IMR-90 (cell line): ENCODE results near the gene IFNAR2. TPM values are rescaled to one million over a fixed set of nuclear protein-coding genes. Genes with fewer than 3 reads are reported as not detected.

ENCODE experiments used
- ATAC-seq: fragments of 200-7000 bp; cut with Tn5 transposase; 2 replicates; pipeline ENCODE4 v1.9.1; 2020; ENCODE audit warnings: low read depth, mild to moderate bottlenecking, moderate library complexity
- BruUV-seq: library from RNA; stranded (reverse); fragments of 400-500 nt; replicated peaks from 2 replicates; lab custom pipeline; 2021; lab: Mats Ljungman, UMichigan
- CTCF ChIA-PET: fragments of 300-600 bp; formaldehyde crosslinking; extraction: SDS; loops from one replicate; lab custom pipeline; 2021; ENCODE audit warnings: antibody characterized with exemption; lab: Yijun Ruan, JAX
- POLR2A ChIA-PET: fragments of 300-600 bp; sonication (Branson Sonifier 250); formaldehyde crosslinking; loops from one replicate; lab custom pipeline; 2022; ENCODE audit warnings: antibody characterized with exemption; ENCODE audit not compliant: unreplicated experiment; lab: Charles Lee
- DNase-seq: peaks from one replicate; pipeline ENCODE4 v3.0.0; 2013
- H2AFZ ChIP-seq: replicated peaks from 2 replicates; pipeline ENCODE3; 2013; ENCODE audit warnings: low read length, mild to moderate bottlenecking; ENCODE audit not compliant: poor library complexity
- H2AK5ac ChIP-seq: 2 replicates; pipeline ENCODE4 v1.6.1; 2013; ENCODE audit warnings: low read depth, low read length, inconsistent platforms
- H2AK9ac ChIP-seq: replicated peaks from 2 replicates; pipeline ENCODE3; 2013; ENCODE audit warnings: mild to moderate bottlenecking, low read depth, low read length, moderate library complexity; ENCODE audit not compliant: poor library complexity
- H2BK120ac ChIP-seq: 2 replicates; pipeline ENCODE4 v1.6.1; 2013; ENCODE audit warnings: low read depth, low read length, inconsistent platforms
- H2BK15ac ChIP-seq: 3 replicates; pipeline ENCODE4 v1.6.1; 2013; ENCODE audit warnings: low read depth, low read length, inconsistent platforms
- H2BK20ac ChIP-seq: 2 replicates; pipeline ENCODE4 v1.6.1; 2013; ENCODE audit warnings: low read depth, mild to moderate bottlenecking, inconsistent platforms, low read length, moderate library complexity
- H2BK5ac ChIP-seq: 2 replicates; pipeline ENCODE4 v1.6.1; 2013; ENCODE audit warnings: mild to moderate bottlenecking, low read depth, low read length, inconsistent platforms; ENCODE audit not compliant: poor library complexity, severe bottlenecking
- H3K14ac ChIP-seq: replicated peaks from 2 replicates; pipeline ENCODE4 v1.6.1; 2013; ENCODE audit warnings: low read depth, low read length, inconsistent platforms
- H3K18ac ChIP-seq: 2 replicates; pipeline ENCODE4 v1.6.1; 2013; ENCODE audit warnings: low read depth, low read length, control low read depth
- H3K23ac ChIP-seq: 2 replicates; pipeline ENCODE4 v1.6.1; 2013; ENCODE audit warnings: low read depth, low read length, inconsistent platforms
- H3K27ac ChIP-seq: 2 replicates; pipeline ENCODE4 v1.5.1; 2013; ENCODE audit warnings: mild to moderate bottlenecking, control low read depth, low read length; ENCODE audit not compliant: insufficient read depth
- H3K27me3 ChIP-seq: 2 replicates; pipeline ENCODE4 v1.6.1; 2013; ENCODE audit warnings: low read length; ENCODE audit not compliant: control insufficient read depth, insufficient read depth
- H3K36me3 ChIP-seq: 2 replicates; pipeline ENCODE4 v1.6.1; 2013; ENCODE audit warnings: low read length, mixed read lengths; ENCODE audit not compliant: control insufficient read depth, insufficient read depth
- H3K4ac ChIP-seq: 2 replicates; pipeline ENCODE4 v1.6.1; 2013; ENCODE audit warnings: low read depth, low read length, inconsistent platforms
- H3K4me1 ChIP-seq: 2 replicates; pipeline ENCODE4 v1.6.1; 2013; ENCODE audit warnings: low read length, mixed read lengths; ENCODE audit not compliant: control insufficient read depth, insufficient read depth
- H3K4me2 ChIP-seq: 2 replicates; pipeline ENCODE4 v1.6.1; 2013; ENCODE audit warnings: low read depth, mild to moderate bottlenecking, control low read depth, low read length, moderate library complexity
- H3K4me3 ChIP-seq: 2 replicates; pipeline ENCODE4 v1.5.1; 2013; ENCODE audit warnings: low read depth, mild to moderate bottlenecking, control low read depth, low read length, moderate library complexity; ENCODE audit not compliant: insufficient read depth
- H3K56ac ChIP-seq: 2 replicates; pipeline ENCODE4 v1.6.1; 2013; ENCODE audit warnings: low read length, inconsistent platforms; ENCODE audit not compliant: insufficient read depth; ENCODE audit errors: extremely low read depth
- H3K79me1 ChIP-seq, 2 experiments: 2 replicates each; pipeline ENCODE4 v1.6.1; 2013; ENCODE audit warnings: low read length in 2 of 2, inconsistent platforms in 1 of 2, low read depth in 1 of 2
- H3K9ac ChIP-seq: 2 replicates; pipeline ENCODE4 v1.6.1; 2013; ENCODE audit warnings: low read depth, low read length, control low read depth
- H3K9me1 ChIP-seq: 2 replicates; pipeline ENCODE4 v1.6.1; 2013; ENCODE audit warnings: low read length, inconsistent platforms; ENCODE audit not compliant: insufficient read depth
- H3K9me3 ChIP-seq: 2 replicates; pipeline ENCODE4 v1.6.1; 2013; ENCODE audit warnings: low read length; ENCODE audit not compliant: control insufficient read depth, insufficient read depth
- H4K20me1 ChIP-seq: 2 replicates; pipeline ENCODE4 v1.6.1; 2013; ENCODE audit warnings: low read length, inconsistent platforms; ENCODE audit not compliant: insufficient read depth
- H4K5ac ChIP-seq: 2 replicates; pipeline ENCODE4 v1.6.1; 2013; ENCODE audit warnings: mild to moderate bottlenecking, low read depth, low read length, control low read depth
- H4K8ac ChIP-seq, 2 experiments: 2 replicates each; pipeline ENCODE4 v1.6.1; 2013; ENCODE audit warnings: low read depth in 2 of 2, low read length in 2 of 2, control low read depth in 1 of 2, inconsistent platforms in 1 of 2
- H4K91ac ChIP-seq: 2 replicates; pipeline ENCODE4 v1.6.1; 2013; ENCODE audit warnings: low read depth, low read length, inconsistent platforms; ENCODE audit not compliant: insufficient read depth
- BHLHE40 ChIP-seq: fragments of 150-350 bp; IDR thresholded peaks from 2 replicates; pipeline ENCODE4 v1.6.1; 2016; ENCODE audit warnings: mild to moderate bottlenecking, low read depth, low read length
- CEBPB ChIP-seq: IDR thresholded peaks from 2 replicates; pipeline ENCODE4 v1.6.1; 2012; ENCODE audit warnings: low read depth, low read length, improper control_type of control experiment
- CHD1 ChIP-seq: IDR thresholded peaks from 2 replicates; pipeline ENCODE4 v1.6.1; 2012; ENCODE audit warnings: low read depth, low read length, improper control_type of control experiment
- NFE2L2 ChIP-seq: fragments of 150-350 bp; IDR thresholded peaks from 2 replicates; pipeline ENCODE4 v1.6.1; 2016; ENCODE audit warnings: low read depth, mild to moderate bottlenecking, low read length
- POLR2A ChIP-seq: IDR thresholded peaks from 2 replicates; pipeline ENCODE4 v1.6.1; 2012; ENCODE audit warnings: mild to moderate bottlenecking, low read depth, low read length
- RAD21 ChIP-seq: IDR thresholded peaks from 2 replicates; pipeline ENCODE4 v1.6.1; 2012; ENCODE audit warnings: low read length, improper control_type of control experiment
- RCOR1 ChIP-seq: IDR thresholded peaks from 2 replicates; pipeline ENCODE4 v1.6.1; 2012; ENCODE audit warnings: mild to moderate bottlenecking, low read length, improper control_type of control experiment; ENCODE audit not compliant: insufficient replicate concordance
- RFX5 ChIP-seq: IDR thresholded peaks from 2 replicates; pipeline ENCODE4 v1.8.0; 2012; ENCODE audit warnings: low read depth, mild to moderate bottlenecking, low read length, moderate library complexity
- SMC3 ChIP-seq: fragments of 150-350 bp; IDR thresholded peaks from 2 replicates; pipeline ENCODE4 v1.6.1; 2016; ENCODE audit warnings: low read depth, mild to moderate bottlenecking, antibody characterized with exemption, low read length, moderate library complexity
- WGBS, 2 experiments: methylation state at CpG; one replicate each; pipeline versions ENCODE4 v1.1.5 to v1.1.7; 2013; ENCODE audit warnings: missing lambda C conversion rate in 2 of 2; ENCODE audit not compliant: insufficient read length in 1 of 2; ENCODE audit errors: extremely low coverage in 2 of 2; 5-methylcytosine and 5-hydroxymethylcytosine counted together
- dilution Hi-C: fragments of 300-500 bp; cut with HindIII; formaldehyde crosslinking; loops from one replicate; pipeline ENCODE4 v1.14.3; 2018; ENCODE audit warnings: low sequenced_read_pairs; ENCODE audit not compliant: unreplicated experiment
- in situ Hi-C: fragments of 300-500 bp; cut with MboI; formaldehyde crosslinking; loops from 3 replicates; pipeline ENCODE4 v1.14.3; 2019; ENCODE audit warnings: low sequenced_read_pairs, inconsistent platforms, mixed read lengths
- intact Hi-C: fragments of 100-400 bp; cut with micrococcal nuclease; formaldehyde crosslinking; loops from 2 replicates; pipeline ENCODE4 v1.10.0; 2022
- polyA plus RNA-seq, 3 experiments: library from polyadenylated mRNA; depleted of rRNA; stranded (reverse); fragments of >200 nt; gene quantifications; 2 replicates each; pipeline ENCODE4 v1.2.3, GENCODE V29; 2012; ENCODE audit warnings: low replicate concordance in 1 of 3
- total RNA-seq: library from RNA; depleted of rRNA; stranded (reverse); fragments of >200 nt; gene quantifications from 2 replicates; pipeline ENCODE4 v1.2.3, GENCODE V29; 2012

The IFNAR2 gene
- total and polyA plus RNA-seq, 2 of the 4 experiments (the other 2 are of a cell fraction) = 6.3 to 13.9 TPM

DNA sequence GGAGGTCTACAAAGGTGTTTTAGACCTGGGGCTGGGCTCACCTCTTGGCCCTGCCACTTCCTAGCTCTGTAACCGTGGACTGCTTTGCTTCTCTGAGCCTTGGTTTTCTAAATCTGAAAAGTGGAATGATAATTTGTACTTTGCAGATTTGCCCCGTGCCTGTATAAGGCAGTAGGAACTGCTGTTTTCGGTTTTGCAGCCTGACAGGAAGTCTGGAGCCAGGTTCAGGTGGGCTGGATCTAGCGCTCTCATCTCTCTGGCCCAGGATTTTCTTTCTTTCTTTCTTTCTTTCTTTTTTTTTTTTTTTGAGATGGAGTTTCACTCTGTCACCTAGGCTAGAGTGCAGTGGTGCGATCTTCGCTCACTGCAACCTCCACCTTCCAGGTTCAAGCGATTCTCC, 17.2 kb downstream of the IFNAR2 start:
- no peak overlapping the region for H3K23ac ChIP-seq
- no peak overlapping the region for H3K27ac ChIP-seq
- no peak overlapping the region for H3K9ac ChIP-seq
- ChIA-PET POLR2A (no interaction called here), CTCF (no interaction called here)
- H2AFZ ChIP-seq = no peak overlapping the region
- TF ChIP-seq RAD21 = no peak
- no peak for TF ChIP-seq CEBPB
- no peak for TF ChIP-seq NFE2L2
- no peak for TF ChIP-seq CHD1
- no peak for TF ChIP-seq BHLHE40
- TF ChIP-seq POLR2A = no peak
- TF ChIP-seq RCOR1 = no peak
- TF ChIP-seq SMC3 = no peak
- TF ChIP-seq RFX5 = no peak
- no peak overlapping the region for H3K18ac ChIP-seq
- intact Hi-C loops (no loop called here), dilution Hi-C loops (no loop called here), in situ Hi-C loops (no loop called here)
- H3K9me3 ChIP-seq = no peaks in the 10 kb centered on the region
- H4K91ac ChIP-seq = no peak overlapping the region
- H3K14ac ChIP-seq = no peak overlapping the region
- H4K8ac ChIP-seq = no peak overlapping the region
- WGBS, 2 experiments = 100% methylated on average over 1 of the region's 7 CpGs; no CpG with 5 or more reads in 1 of the 2 experiments
- H3K4me2 ChIP-seq = no peak overlapping the region
- BruUV-seq = no TSS peak
- no peaks in the 10 kb centered on the region for H4K20me1 ChIP-seq
- H3K9me1 ChIP-seq = 0 out of 2 replicates have a peak, but pooled peaks cover 4% of the 10 kb centered on the region
- H4K5ac ChIP-seq = no peak overlapping the region
- H2BK20ac ChIP-seq = no peak overlapping the region
- H3K4me1 ChIP-seq = no peaks in the 10 kb centered on the region
- peaks cover 40% of the 10 kb centered on the region for H3K36me3 ChIP-seq
- no peak overlapping the region for H3K56ac ChIP-seq
- no peak overlapping the region for H2AK5ac ChIP-seq
- no peak overlapping the region for H2BK15ac ChIP-seq
- no peaks in the 10 kb centered on the region; a peak in 2 of 4 replicates for H3K79me1 ChIP-seq
- H2BK120ac ChIP-seq = no peak overlapping the region
- no peak overlapping the region for H2BK5ac ChIP-seq
- H2AK9ac ChIP-seq = no peak overlapping the region
- DNase-seq (no peak), ATAC-seq (no peak)
- H3K27me3 ChIP-seq = no peaks in the 10 kb centered on the region
- H3K4me3 ChIP-seq = no peak overlapping the region
- no peak overlapping the region for H3K4ac ChIP-seq
